HuH-7.5 (cell line): ENCODE results near the gene NBPF8.
"Not testable (repeated sequence)": the region's sequence is repeated elsewhere in the genome, so short reads cannot be mapped to it uniquely, and the experiment has no call there.

Experiments used
- DNase-seq: peaks from one replicate; pipeline ENCODE4 v3.0.0; 2011; ENCODE audit warnings: low spot score

The NBPF8 gene

GRCh38 chr1:120414911-120415480 is at the start of gene NBPF8:
TSS of gene NBPF8 (plus strand) at chr1:120415035. CDS start at chr1:120436523, 21,488 bp downstream.
- DNase-seq = not testable (repeated sequence)

GRCh38 chr1:120367709-120368108 is 47.1 kb upstream of the NBPF8 start:
- DNase-seq = not testable (repeated sequence)

GRCh38 chr1:120386651-120387050 is 28.2 kb upstream of the NBPF8 start:
- DNase-seq = not testable (repeated sequence)

GRCh38 chr1:120388597-120389126 is 26.2 kb upstream of the NBPF8 start:
- not testable (repeated sequence) for DNase-seq

GRCh38 chr1:120391365-120391764 is 23.5 kb upstream of the NBPF8 start:
- DNase-seq = not testable (repeated sequence)

GRCh38 chr1:120393316-120394232 is 21.3 kb upstream of the NBPF8 start:
- not testable (repeated sequence) for DNase-seq

GRCh38 chr1:120405348-120405747 is 9.5 kb upstream of the NBPF8 start:
- not testable (repeated sequence) for DNase-seq

- DNase-seq = not testable (repeated sequence)
Observed at GRCh38 chr1:120414451-120414850, 384 bp upstream of the NBPF8 start.

GRCh38 chr1:120415492-120415961 is 692 bp downstream of the NBPF8 start:
- not testable (repeated sequence) for DNase-seq

GRCh38 chr1:120425063-120425462 is 10.2 kb downstream of the NBPF8 start:
- DNase-seq = not testable (repeated sequence)

GRCh38 chr1:120431626-120432025 is 16.8 kb downstream of the NBPF8 start:
- not testable (repeated sequence) for DNase-seq

GRCh38 chr1:120433831-120434230 is 19.0 kb downstream of the NBPF8 start:
- not testable (repeated sequence) for DNase-seq

GRCh38 chr1:120449124-120449523 is 34.3 kb downstream of the NBPF8 start:
- DNase-seq = not testable (repeated sequence)
